Measurements from ENCODE around the gene TAS2R40. TPM values are rescaled to one million over a fixed set of nuclear protein-coding genes. Genes with fewer than 3 reads are reported as not detected.

Gene TAS2R40
- polyA plus RNA-seq, 1 donor from 2014 or later, result not detected

DNA sequence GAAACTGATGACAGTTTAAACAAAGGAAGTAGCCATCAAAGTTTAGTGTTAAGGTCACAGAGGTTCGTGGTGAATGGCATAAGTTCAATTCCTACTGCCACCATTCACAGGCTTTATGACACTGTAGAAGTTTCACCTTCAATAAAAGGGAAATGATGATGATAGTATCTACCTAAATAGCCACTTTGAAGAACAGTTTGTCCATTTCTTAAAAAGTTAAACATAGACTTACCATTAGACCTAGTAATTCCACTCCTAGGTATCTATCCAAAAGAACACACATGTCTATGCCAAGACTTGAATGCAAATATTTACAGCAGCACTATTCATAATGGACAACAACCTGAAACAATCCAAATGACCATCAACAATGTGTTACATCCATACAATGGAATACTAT is 22.5 kb downstream of the TAS2R40 start:
- Histone ChIP-seq H3F3A (ENCODE audit: insufficient read depth, low read length, poor library complexity, severe bottlenecking) (no peaks in the 10 kb centered on the region), H3K27me3 (ENCODE audit: insufficient read depth, low read depth, low read length) (no peaks in the 10 kb centered on the region), H2AFZ (ENCODE audit: low read depth, low read length) (no peak overlapping the region), H3K79me2 (replicated peaks; ENCODE audit: insufficient read depth, low read length) (no peaks in the 10 kb centered on the region), H3K4me2 (ENCODE audit: low read length) (no peak overlapping the region), H3K4me3 (ENCODE audit: low read length) (no peak overlapping the region), H3K9me2 (ENCODE audit: insufficient read depth, low read length) (no peaks in the 10 kb centered on the region), H4K20me1 (ENCODE audit: insufficient read depth) (no peaks in the 10 kb centered on the region), H3K36me3 (ENCODE audit: insufficient read depth, low read length) (no peaks in the 10 kb centered on the region), H3K27ac (ENCODE audit: low read length) (no peak overlapping the region), H3K9me3 (ENCODE audit: low read length) (no peaks in the 10 kb centered on the region), H3K9ac (ENCODE audit: low read length) (no peak overlapping the region)
- no peak for TF ChIP-seq EP300 (conservative IDR thresholded peaks at IDR 0.05; ENCODE audit: poor library complexity, severe bottlenecking)

DNA sequence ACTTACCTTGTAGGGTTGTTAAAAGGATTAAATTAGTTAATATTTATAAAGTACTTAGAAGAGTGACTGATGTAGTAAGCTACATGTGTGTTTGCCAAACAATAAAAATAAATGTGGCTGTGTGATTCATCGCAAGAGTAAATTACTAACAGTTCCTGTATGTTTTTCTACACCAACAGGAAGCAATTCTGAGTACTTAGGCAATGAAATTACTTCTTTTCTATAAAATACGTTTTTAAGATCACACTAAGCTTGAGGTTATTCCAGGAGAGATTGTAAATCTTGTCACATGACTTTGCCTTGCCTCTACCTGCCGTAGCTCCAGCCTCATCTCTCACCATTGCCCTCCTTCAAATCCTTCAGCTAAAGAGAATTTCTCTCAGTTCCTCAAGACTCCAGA is 23.3 kb downstream of the TAS2R40 start:
- Histone ChIP-seq H3K9me2 (ENCODE audit: insufficient read depth, low read length) (no peaks in the 10 kb centered on the region), H3K9ac (ENCODE audit: low read length) (no peak overlapping the region), H3K27me3 (ENCODE audit: insufficient read depth, low read depth, low read length) (no peaks in the 10 kb centered on the region), H3K36me3 (ENCODE audit: insufficient read depth, low read length) (no peaks in the 10 kb centered on the region), H3K79me2 (replicated peaks; ENCODE audit: insufficient read depth, low read length) (no peaks in the 10 kb centered on the region), H3F3A (ENCODE audit: insufficient read depth, low read length, poor library complexity, severe bottlenecking) (no peaks in the 10 kb centered on the region), H3K4me2 (ENCODE audit: low read length) (no peak overlapping the region), H2AFZ (ENCODE audit: low read depth, low read length) (no peak overlapping the region), H3K4me3 (ENCODE audit: low read length) (no peak overlapping the region), H4K20me1 (ENCODE audit: insufficient read depth) (no peaks in the 10 kb centered on the region), H3K27ac (ENCODE audit: low read length) (no peak overlapping the region), H3K9me3 (ENCODE audit: low read length) (no peaks in the 10 kb centered on the region)
- TF ChIP-seq RAD21 (conservative IDR thresholded peaks at IDR 0.05) (no peak), CTCF (IDR thresholded peaks at IDR 0.05; ENCODE audit: poor library complexity, severe bottlenecking) (no peak), MXI1 (conservative IDR thresholded peaks at IDR 0.05; ENCODE audit: poor library complexity, severe bottlenecking) (no peak)
- TF ChIP-seq, protein P1, sequence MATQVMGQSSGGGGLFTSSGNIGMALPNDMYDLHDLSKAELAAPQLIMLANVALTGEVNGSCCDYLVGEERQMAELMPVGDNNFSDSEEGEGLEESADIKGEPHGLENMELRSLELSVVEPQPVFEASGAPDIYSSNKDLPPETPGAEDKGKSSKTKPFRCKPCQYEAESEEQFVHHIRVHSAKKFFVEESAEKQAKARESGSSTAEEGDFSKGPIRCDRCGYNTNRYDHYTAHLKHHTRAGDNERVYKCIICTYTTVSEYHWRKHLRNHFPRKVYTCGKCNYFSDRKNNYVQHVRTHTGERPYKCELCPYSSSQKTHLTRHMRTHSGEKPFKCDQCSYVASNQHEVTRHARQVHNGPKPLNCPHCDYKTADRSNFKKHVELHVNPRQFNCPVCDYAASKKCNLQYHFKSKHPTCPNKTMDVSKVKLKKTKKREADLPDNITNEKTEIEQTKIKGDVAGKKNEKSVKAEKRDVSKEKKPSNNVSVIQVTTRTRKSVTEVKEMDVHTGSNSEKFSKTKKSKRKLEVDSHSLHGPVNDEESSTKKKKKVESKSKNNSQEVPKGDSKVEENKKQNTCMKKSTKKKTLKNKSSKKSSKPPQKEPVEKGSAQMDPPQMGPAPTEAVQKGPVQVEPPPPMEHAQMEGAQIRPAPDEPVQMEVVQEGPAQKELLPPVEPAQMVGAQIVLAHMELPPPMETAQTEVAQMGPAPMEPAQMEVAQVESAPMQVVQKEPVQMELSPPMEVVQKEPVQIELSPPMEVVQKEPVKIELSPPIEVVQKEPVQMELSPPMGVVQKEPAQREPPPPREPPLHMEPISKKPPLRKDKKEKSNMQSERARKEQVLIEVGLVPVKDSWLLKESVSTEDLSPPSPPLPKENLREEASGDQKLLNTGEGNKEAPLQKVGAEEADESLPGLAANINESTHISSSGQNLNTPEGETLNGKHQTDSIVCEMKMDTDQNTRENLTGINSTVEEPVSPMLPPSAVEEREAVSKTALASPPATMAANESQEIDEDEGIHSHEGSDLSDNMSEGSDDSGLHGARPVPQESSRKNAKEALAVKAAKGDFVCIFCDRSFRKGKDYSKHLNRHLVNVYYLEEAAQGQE (IDR thresholded peaks at IDR 0.05; ENCODE audit: borderline replicate concordance), result no peak

DNA sequence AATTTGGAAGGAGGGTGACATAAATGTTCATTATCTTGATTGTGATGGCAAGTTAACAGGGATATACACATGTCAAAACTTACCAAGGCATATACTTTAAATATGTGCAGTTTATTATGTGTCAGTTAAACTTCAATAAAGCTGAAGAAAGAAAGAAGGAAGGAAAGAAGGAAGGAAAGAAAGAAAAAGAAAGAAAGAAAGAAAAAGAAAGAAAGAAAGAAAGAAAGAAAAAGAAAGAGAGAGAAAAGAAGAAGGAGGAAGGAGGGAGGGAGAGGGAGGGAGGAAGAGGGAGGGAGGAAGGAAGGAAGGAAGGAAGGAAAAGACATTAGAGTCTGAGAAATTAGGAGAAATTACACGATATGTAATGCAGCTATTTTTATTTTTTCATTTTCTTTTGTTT is 25.5 kb downstream of the TAS2R40 start:
- Histone ChIP-seq H3K9ac (ENCODE audit: low read length) (no peak overlapping the region), H3K27me3 (ENCODE audit: insufficient read depth, low read depth, low read length) (no peaks in the 10 kb centered on the region), H3K79me2 (replicated peaks; ENCODE audit: insufficient read depth, low read length) (no peaks in the 10 kb centered on the region), H3K9me2 (ENCODE audit: insufficient read depth, low read length) (no peaks in the 10 kb centered on the region), H3K9me3 (ENCODE audit: low read length) (no peaks in the 10 kb centered on the region), H3K27ac (ENCODE audit: low read length) (no peak overlapping the region), H3K4me3 (ENCODE audit: low read length) (no peak overlapping the region), H4K20me1 (ENCODE audit: insufficient read depth) (no peaks in the 10 kb centered on the region), H2AFZ (ENCODE audit: low read depth, low read length) (no peak overlapping the region), H3K4me2 (ENCODE audit: low read length) (no peak overlapping the region), H3F3A (ENCODE audit: insufficient read depth, low read length, poor library complexity, severe bottlenecking) (no peaks in the 10 kb centered on the region), H3K36me3 (ENCODE audit: insufficient read depth, low read length) (no peaks in the 10 kb centered on the region)
- TF ChIP-seq, protein P1 (IDR thresholded peaks at IDR 0.05; ENCODE audit: borderline replicate concordance), result no peak
- TF ChIP-seq MXI1 (conservative IDR thresholded peaks at IDR 0.05; ENCODE audit: poor library complexity, severe bottlenecking) (no peak), EP300 (conservative IDR thresholded peaks at IDR 0.05; ENCODE audit: poor library complexity, severe bottlenecking) (no peak), RAD21 (conservative IDR thresholded peaks at IDR 0.05) (no peak)
